Astrocyte (in vitro differentiated cells and primary cell): ENCODE results near the gene L1TD1.

Experiments used
- EZH2 ChIP-seq: IDR thresholded peaks from 2 replicates; pipeline ENCODE4 v1.6.1; 2012; ENCODE audit warnings: mild to moderate bottlenecking, low read length, inconsistent platforms; ENCODE audit not compliant: insufficient read depth
- TF ChIP-seq, protein P1 (sequence below): IDR thresholded peaks from 2 replicates; pipeline ENCODE4 v1.5.1; 2011; ENCODE audit warnings: low read depth, mild to moderate bottlenecking, inconsistent platforms, low read length, moderate library complexity; ENCODE audit not compliant: insufficient read depth

DNA sequence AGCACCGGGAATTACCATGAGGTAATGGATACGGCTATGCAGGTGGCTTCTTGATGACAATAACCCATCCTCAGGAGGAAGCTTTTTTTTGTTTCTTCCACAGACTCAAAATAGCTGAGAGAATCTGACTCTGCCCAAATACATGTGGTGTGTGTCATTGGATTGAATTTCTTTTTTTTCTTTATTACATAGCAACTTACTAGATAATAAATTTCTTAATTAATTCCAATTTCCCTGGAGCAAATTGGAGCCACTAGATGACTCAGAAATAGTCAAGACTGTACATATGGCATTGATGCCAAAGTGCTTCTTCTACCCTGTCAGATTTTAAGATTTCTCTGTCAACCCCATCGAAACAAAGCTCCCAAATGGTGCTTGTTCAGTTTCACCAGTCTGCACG, 42.7 kb downstream of the L1TD1 start:
- TF ChIP-seq, protein P1, sequence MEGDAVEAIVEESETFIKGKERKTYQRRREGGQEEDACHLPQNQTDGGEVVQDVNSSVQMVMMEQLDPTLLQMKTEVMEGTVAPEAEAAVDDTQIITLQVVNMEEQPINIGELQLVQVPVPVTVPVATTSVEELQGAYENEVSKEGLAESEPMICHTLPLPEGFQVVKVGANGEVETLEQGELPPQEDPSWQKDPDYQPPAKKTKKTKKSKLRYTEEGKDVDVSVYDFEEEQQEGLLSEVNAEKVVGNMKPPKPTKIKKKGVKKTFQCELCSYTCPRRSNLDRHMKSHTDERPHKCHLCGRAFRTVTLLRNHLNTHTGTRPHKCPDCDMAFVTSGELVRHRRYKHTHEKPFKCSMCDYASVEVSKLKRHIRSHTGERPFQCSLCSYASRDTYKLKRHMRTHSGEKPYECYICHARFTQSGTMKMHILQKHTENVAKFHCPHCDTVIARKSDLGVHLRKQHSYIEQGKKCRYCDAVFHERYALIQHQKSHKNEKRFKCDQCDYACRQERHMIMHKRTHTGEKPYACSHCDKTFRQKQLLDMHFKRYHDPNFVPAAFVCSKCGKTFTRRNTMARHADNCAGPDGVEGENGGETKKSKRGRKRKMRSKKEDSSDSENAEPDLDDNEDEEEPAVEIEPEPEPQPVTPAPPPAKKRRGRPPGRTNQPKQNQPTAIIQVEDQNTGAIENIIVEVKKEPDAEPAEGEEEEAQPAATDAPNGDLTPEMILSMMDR = no peak
- no peak for TF ChIP-seq EZH2
